Left lung (tissue), 10 donors: ENCODE measurements around the gene INHBB. TPM values are rescaled to one million over a fixed set of nuclear protein-coding genes. Genes with fewer than 3 reads are reported as not detected.

ENCODE experiments used
- ATAC-seq: fragments of 200-7000 bp; cut with Tn5 transposase; one replicate; pipeline ENCODE4 v1.9.1; 2020; ENCODE audit warnings: moderate library complexity
- DNase-seq, 4 donors: peaks; one replicate each; pipeline ENCODE4 v3.0.0-alpha.2; 2013 to 2020
- H3K27ac ChIP-seq, 2 donors: fragments of 200-600 bp; sonication (generic) in 1 of 2; one replicate each; pipeline versions ENCODE4 v1.5.0 to v1.8.0; 2020 to 2021
- H3K27me3 ChIP-seq, 2 donors: fragments of 200-600 bp; sonication (generic) in 1 of 2; one replicate each; pipeline versions ENCODE4 v1.5.0 to v1.8.0; 2020 to 2021
- H3K36me3 ChIP-seq, 2 donors: fragments of 200-600 bp; sonication (generic) in 1 of 2; one replicate each; pipeline versions ENCODE4 v1.5.0 to v1.8.0; 2020 to 2021
- H3K4me1 ChIP-seq, 2 donors: fragments of 200-600 bp; one replicate each; pipeline ENCODE4 v1.8.0; 2021
- H3K4me3 ChIP-seq, 2 donors: fragments of 200-600 bp; sonication (generic) in 1 of 2; one replicate each; pipeline versions ENCODE4 v1.5.0 to v1.8.0; 2020 to 2021; ENCODE audit warnings: mild to moderate bottlenecking in 1 of 2
- H3K9me3 ChIP-seq, 2 donors: fragments of 200-600 bp; sonication (generic) in 1 of 2; one replicate each; pipeline versions ENCODE4 v1.5.0 to v1.8.0; 2020 to 2021
- intact Hi-C, 2 donors: fragments of 100-400 bp; cut with DNase I; formaldehyde crosslinking; loops; one replicate each; pipeline versions ENCODE4 v1.11.2 to v1.14.2; 2022
- polyA plus RNA-seq, 6 donors: library from polyadenylated mRNA; unstranded; fragments of 120-200 nt; gene quantifications; one replicate each; pipeline ENCODE4 v1.2.1, GENCODE V29; 2013; ENCODE audit not compliant: insufficient read length in 6 of 6
- total RNA-seq, 2 donors: library from RNA; stranded (reverse); fragmentation: NEBNext Ultra II Directional; extraction: Animal tissue kit (Norgen Biotek cat#: 25700); gene quantifications; one replicate each; pipeline ENCODE4 v1.2.1, GENCODE V29; 2021
- TF ChIP-seq, protein P1 (sequence below), 2 donors: fragments of 200-600 bp; sonication (generic) in 1 of 2; IDR thresholded peaks; one replicate each; pipeline versions ENCODE4 v1.5.0 to v1.8.0; 2021; ENCODE audit warnings: antibody characterized with exemption in 2 of 2
- donor health status: DM: no; HTN: yes; CAD: no.
- donor health status: DM: no; HTN: no; CAD: no.

The INHBB gene
- total and polyA plus RNA-seq, 8 donors = 0.21 to 2.0 (median 0.34) TPM

- intact Hi-C loops = no loop called here
- H3K4me3 ChIP-seq = no peak overlapping the region
- H3K4me1 ChIP-seq = peaks cover 0 to 21% of the 10 kb centered on the region in 2 donors
- ATAC-seq (no peak), DNase-seq (peak in 1 of 4 donors; percentile 49)
- no peaks in the 10 kb centered on the region for H3K36me3 ChIP-seq
- TF ChIP-seq, protein P1, sequence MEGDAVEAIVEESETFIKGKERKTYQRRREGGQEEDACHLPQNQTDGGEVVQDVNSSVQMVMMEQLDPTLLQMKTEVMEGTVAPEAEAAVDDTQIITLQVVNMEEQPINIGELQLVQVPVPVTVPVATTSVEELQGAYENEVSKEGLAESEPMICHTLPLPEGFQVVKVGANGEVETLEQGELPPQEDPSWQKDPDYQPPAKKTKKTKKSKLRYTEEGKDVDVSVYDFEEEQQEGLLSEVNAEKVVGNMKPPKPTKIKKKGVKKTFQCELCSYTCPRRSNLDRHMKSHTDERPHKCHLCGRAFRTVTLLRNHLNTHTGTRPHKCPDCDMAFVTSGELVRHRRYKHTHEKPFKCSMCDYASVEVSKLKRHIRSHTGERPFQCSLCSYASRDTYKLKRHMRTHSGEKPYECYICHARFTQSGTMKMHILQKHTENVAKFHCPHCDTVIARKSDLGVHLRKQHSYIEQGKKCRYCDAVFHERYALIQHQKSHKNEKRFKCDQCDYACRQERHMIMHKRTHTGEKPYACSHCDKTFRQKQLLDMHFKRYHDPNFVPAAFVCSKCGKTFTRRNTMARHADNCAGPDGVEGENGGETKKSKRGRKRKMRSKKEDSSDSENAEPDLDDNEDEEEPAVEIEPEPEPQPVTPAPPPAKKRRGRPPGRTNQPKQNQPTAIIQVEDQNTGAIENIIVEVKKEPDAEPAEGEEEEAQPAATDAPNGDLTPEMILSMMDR (IDR thresholded peaks at IDR 0.05) = no peak
- H3K9me3 ChIP-seq = no peaks in the 10 kb centered on the region
- H3K27me3 ChIP-seq = no peaks in the 10 kb centered on the region
- H3K27ac ChIP-seq = no peak overlapping the region
These were observed 33.9 kb upstream of the INHBB start for GRCh38 chr2:120312076-120312475.

- ATAC-seq = peak; percentile 96
These were observed 32.9 kb upstream of the INHBB start for GRCh38 chr2:120312860-120313694.

GRCh38 chr2:120313695-120314615 lies 32.0 kb upstream of the INHBB start:
- H3K9me3 ChIP-seq = no peaks in the 10 kb centered on the region
- no peaks in the 10 kb centered on the region for H3K27me3 ChIP-seq
- peaks cover 1 to 28% of the 10 kb centered on the region in 2 donors for H3K4me1 ChIP-seq
- TF ChIP-seq, protein P1 (IDR thresholded peaks at IDR 0.05) = no peak
- intact Hi-C loops = no loop called here
- H3K27ac ChIP-seq = no peak overlapping the region
- ATAC-seq = peak; percentile 43
- peak overlapping the region; percentile 22 to 40 for H3K4me3 ChIP-seq
- peak in 2 of 4 donors; percentile 29 to 80 for DNase-seq
- no peaks in the 10 kb centered on the region for H3K36me3 ChIP-seq

More at GRCh38 chr2:120312860-120313694, 32.9 kb upstream of the INHBB start:
- Histone ChIP-seq H3K4me3 (peak overlapping the region; percentile 22 to 40), H3K4me1 (peaks cover 0 to 21% of the 10 kb centered on the region in 2 donors), H3K27me3 (no peaks in the 10 kb centered on the region), H3K27ac (peak overlapping the region; percentile 53 to 55), H3K36me3 (no peaks in the 10 kb centered on the region), H3K9me3 (no peaks in the 10 kb centered on the region)
- DNase-seq = peak; percentile 82 to 92 (median 88)
- intact Hi-C loops = no loop called here
- TF ChIP-seq, protein P1 (IDR thresholded peaks at IDR 0.05) = peak; percentile 85 to 90

DNA sequence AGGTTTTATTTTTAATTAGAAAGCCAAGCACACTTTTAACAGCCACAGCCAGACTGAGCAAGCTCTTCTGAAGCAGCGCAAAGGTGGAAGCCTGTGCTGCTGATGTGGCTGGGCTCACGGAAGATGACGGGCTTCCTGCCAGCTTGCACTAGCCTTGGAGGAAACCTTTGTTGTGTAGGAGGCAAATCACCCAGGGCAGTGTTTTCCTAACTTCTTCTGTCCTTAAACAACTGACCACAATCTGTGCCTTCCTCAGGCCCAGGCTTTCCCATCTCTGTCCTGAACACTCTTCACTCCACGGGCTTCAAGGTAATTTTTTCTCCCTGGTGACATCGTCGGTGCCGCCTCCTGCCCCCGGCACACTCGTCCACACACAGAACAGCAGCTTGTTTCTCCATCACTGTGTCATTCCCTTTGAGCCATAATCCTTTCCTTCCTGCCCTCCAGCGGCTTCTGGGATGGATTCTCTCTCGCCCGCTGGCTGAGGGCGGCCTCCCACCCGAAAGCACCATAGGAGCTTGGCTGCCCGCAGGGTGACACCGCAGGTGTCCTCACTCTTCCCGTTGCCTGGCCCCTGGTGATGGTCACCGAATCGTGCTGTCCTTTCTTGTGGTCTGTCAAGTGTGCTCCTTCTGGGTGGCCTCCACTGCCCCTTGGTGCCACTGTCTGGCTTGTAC lies 31.1 kb upstream of the INHBB start:
- Histone ChIP-seq H3K4me1 (peaks cover 4 to 37% of the 10 kb centered on the region in 2 donors), H3K27ac (no peak overlapping the region)
- peak in 2 of 4 donors; percentile 21 to 61 for DNase-seq

More for the DNA sequence above, 31.1 kb upstream of the INHBB start:
- TF ChIP-seq, protein P1 (IDR thresholded peaks at IDR 0.05) = no peak
- Histone ChIP-seq H3K27me3 (no peaks in the 10 kb centered on the region), H3K4me3 (no peak overlapping the region), H3K9me3 (no peaks in the 10 kb centered on the region), H3K36me3 (no peaks in the 10 kb centered on the region)
- ATAC-seq = no peak
- intact Hi-C loops = no loop called here
